Medulla oblongata (tissue), 1 donor: ENCODE data around the gene ATP9B.

Source experiments
- DNase-seq: peaks from one replicate; pipeline ENCODE4 v3.0.0-alpha.2; 2015; ENCODE audit errors: extremely low spot score

ATP9B gene

GRCh38 chr18:79396431-79397246 is 327.4 kb downstream of the ATP9B start:
- DNase-seq, result peak; percentile 35

GRCh38 chr18:79397247-79397829 is 328.1 kb downstream of the ATP9B start:
- DNase-seq, result no peak

- peak; percentile 69 for DNase-seq
Measured at GRCh38 chr18:79397830-79398761, 328.9 kb downstream of the ATP9B start.

GRCh38 chr18:79399275-79400081 is 330.3 kb downstream of the ATP9B start:
- no peak for DNase-seq

- peak; percentile 32 for DNase-seq
Measured at GRCh38 chr18:79400091-79400590, 330.9 kb downstream of the ATP9B start.

- no peak for DNase-seq
Measured at GRCh38 chr18:79400591-79401381, 331.6 kb downstream of the ATP9B start.

- DNase-seq, result no peak
Measured at GRCh38 chr18:79401494-79402208, 332.5 kb downstream of the ATP9B start.

- no peak for DNase-seq
Measured at GRCh38 chr18:79402209-79402576, 333.0 kb downstream of the ATP9B start.

GRCh38 chr18:79402977-79403722 is 334.0 kb downstream of the ATP9B start:
- DNase-seq, result peak; percentile 84

GRCh38 chr18:79403723-79404566 is 334.8 kb downstream of the ATP9B start:
- DNase-seq, result no peak

GRCh38 chr18:79404567-79404910 is 335.3 kb downstream of the ATP9B start:
- no peak for DNase-seq

- DNase-seq, result no peak
Measured at GRCh38 chr18:79405019-79405780, 336.0 kb downstream of the ATP9B start.

GRCh38 chr18:79405781-79406575 is 336.8 kb downstream of the ATP9B start:
- peak; percentile 81 for DNase-seq

GRCh38 chr18:79406708-79407107 is 337.5 kb downstream of the ATP9B start:
- DNase-seq, result no peak

- DNase-seq, result no peak
Measured at GRCh38 chr18:79409313-79409712, 340.1 kb downstream of the ATP9B start.

GRCh38 chr18:79410171-79410641 is 341.0 kb downstream of the ATP9B start:
- DNase-seq, result no peak
